ENCODE data around the gene ZNF226.

DNA sequence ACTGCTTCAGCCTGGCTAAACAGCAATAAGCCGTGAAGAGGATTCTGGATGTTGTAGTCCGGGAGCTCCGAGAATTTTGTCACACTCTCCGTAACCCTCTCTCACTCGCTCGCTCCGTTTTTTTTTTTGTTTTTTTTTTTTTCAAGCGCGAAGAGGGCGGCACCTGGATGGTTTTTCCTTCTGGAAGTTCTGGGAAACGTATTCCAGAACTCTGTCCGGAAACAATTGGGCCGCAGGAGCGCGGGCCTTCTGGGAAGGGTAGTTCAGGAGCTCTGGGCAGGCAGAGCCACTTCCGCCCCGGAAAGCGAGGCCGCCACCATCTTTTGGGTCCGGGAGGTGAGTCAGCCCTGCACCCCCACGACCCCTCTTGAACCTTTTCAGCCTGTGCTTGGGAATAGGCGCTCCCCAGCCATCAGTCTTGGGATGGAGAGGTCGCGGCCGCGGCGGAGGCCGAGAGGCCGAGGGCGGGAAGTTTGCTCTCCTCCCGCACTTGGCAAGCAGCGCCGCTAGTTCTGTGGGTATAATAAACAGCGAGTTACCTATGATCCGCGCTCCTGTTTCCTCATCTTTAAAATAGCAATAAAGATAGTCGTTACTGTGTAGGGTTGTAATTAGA, 47.5 kb downstream of the ZNF226 start, which contains the start of gene ZNF227:
- no peak for TF ChIP-seq POLR2A (IDR thresholded peaks at IDR 0.05)
- no peak for TF ChIP-seq CTCF (IDR thresholded peaks at IDR 0.05)

Measured in lower leg skin (tissue), 3 donors.